HEK293 (cell line): Measurements from ENCODE around the gene SLC45A2.

Experiments
- CTCF ChIA-PET: fragments of 350-600 bp; formaldehyde crosslinking; extraction: SDS; loops from one replicate; lab custom pipeline; 2021; ENCODE audit warnings: antibody characterized with exemption; lab: Yijun Ruan, JAX
- POLR2A ChIA-PET: fragments of 300-600 bp; formaldehyde crosslinking; extraction: SDS; loops from one replicate; lab custom pipeline; 2020; ENCODE audit warnings: antibody characterized with exemption, inconsistent platforms; lab: Yijun Ruan, JAX
- H3K27ac ChIP-seq: fragments of 200-500 bp; sonication (Bioruptor generic); 2 replicates; pipeline ENCODE4 v1.5.1; 2014; ENCODE audit warnings: low read depth, low read length, control low read depth, inconsistent platforms; ENCODE audit errors: extremely low read depth
- H3K36me3 ChIP-seq, 2 experiments: fragments of 200-500 bp in 1 of 2; sonication (Bioruptor generic) in 1 of 2; 1 replicate in 1 of 2; 2 replicates in 1 of 2; pipeline ENCODE4 v1.5.1; 2014 to 2017; ENCODE audit warnings: inconsistent platforms in 2 of 2, low read length in 2 of 2; ENCODE audit not compliant: control insufficient read depth in 2 of 2, insufficient read depth in 1 of 2
- H3K4me1 ChIP-seq: fragments of 200-500 bp; sonication (Bioruptor generic); 2 replicates; pipeline ENCODE4 v1.5.1; 2014; ENCODE audit warnings: mild to moderate bottlenecking, low read length, inconsistent platforms; ENCODE audit not compliant: control insufficient read depth, insufficient read depth
- H3K4me3 ChIP-seq: 2 replicates; pipeline ENCODE4 v1.5.1; 2011; ENCODE audit warnings: low read depth, mild to moderate bottlenecking, control low read depth, low read length, moderate library complexity
- H3K9me3 ChIP-seq: fragments of 200-500 bp; sonication (Bioruptor generic); 2 replicates; pipeline ENCODE4 v1.5.1; 2014; ENCODE audit warnings: low read depth, low read length, inconsistent platforms; ENCODE audit not compliant: control insufficient read depth, insufficient read depth
- BCL11B ChIP-seq: fragments of 450-650 bp; formaldehyde crosslinking; IDR thresholded peaks from 2 replicates; pipeline ENCODE4 v1.5.1; 2016; ENCODE audit warnings: low read depth, missing biosample characterization, missing genetic modification characterization
- HIC1 ChIP-seq: fragments of 450-650 bp; formaldehyde crosslinking; IDR thresholded peaks from 2 replicates; pipeline ENCODE4 v1.5.1; 2016; ENCODE audit warnings: missing biosample characterization, missing genetic modification characterization
- HOXC10 ChIP-seq: sonication (generic); formaldehyde crosslinking; IDR thresholded peaks from 2 replicates; pipeline ENCODE4 v1.8.1; 2023; ENCODE audit warnings: mild to moderate bottlenecking, missing genetic modification reagents
- HOXD13 ChIP-seq: sonication (generic); formaldehyde crosslinking; IDR thresholded peaks from 2 replicates; pipeline ENCODE4 v1.8.0; 2022; ENCODE audit warnings: missing genetic modification reagents, borderline replicate concordance
- KLF1 ChIP-seq: fragments of 450-650 bp; formaldehyde crosslinking; IDR thresholded peaks from 2 replicates; pipeline ENCODE4 v1.5.1; 2016; ENCODE audit warnings: missing biosample characterization, missing genetic modification characterization
- KLF7 ChIP-seq: fragments of 450-650 bp; formaldehyde crosslinking; IDR thresholded peaks from 2 replicates; pipeline ENCODE4 v1.5.1; 2016; ENCODE audit warnings: missing biosample characterization, missing genetic modification characterization, borderline replicate concordance
- MEIS1 ChIP-seq: sonication (generic); formaldehyde crosslinking; IDR thresholded peaks from 2 replicates; pipeline ENCODE4 v1.8.1; 2022; ENCODE audit warnings: missing genetic modification reagents, mild to moderate bottlenecking, borderline replicate concordance
- REPIN1 ChIP-seq: fragments of 450-650 bp; formaldehyde crosslinking; IDR thresholded peaks from 2 replicates; pipeline ENCODE4 v1.5.1; 2017; ENCODE audit warnings: missing biosample characterization, missing genetic modification characterization, low read depth
- SP2 ChIP-seq: fragments of 450-650 bp; formaldehyde crosslinking; IDR thresholded peaks from 2 replicates; pipeline ENCODE4 v1.5.1; 2016; ENCODE audit warnings: missing biosample characterization, missing genetic modification characterization
- ZBTB11 ChIP-seq: fragments of 450-650 bp; formaldehyde crosslinking; conservative IDR thresholded peaks from 2 replicates; pipeline ENCODE4 v1.5.1; 2016; ENCODE audit warnings: low read depth, missing biosample characterization, missing genetic modification characterization
- ZBTB48 ChIP-seq: fragments of 450-650 bp; formaldehyde crosslinking; IDR thresholded peaks from 2 replicates; pipeline ENCODE4 v1.5.1; 2016; ENCODE audit warnings: missing biosample characterization, missing genetic modification characterization
- ZFP3 ChIP-seq: fragments of 450-650 bp; formaldehyde crosslinking; IDR thresholded peaks from 2 replicates; pipeline ENCODE4 v1.5.1; 2016; ENCODE audit warnings: low read depth, missing biosample characterization, missing genetic modification characterization
- ZNF114 ChIP-seq: fragments of 450-650 bp; formaldehyde crosslinking; IDR thresholded peaks from 2 replicates; pipeline ENCODE4 v1.5.0; 2017; ENCODE audit warnings: missing biosample characterization, missing genetic modification characterization
- ZNF140 ChIP-seq: fragments of 450-650 bp; formaldehyde crosslinking; IDR thresholded peaks from 2 replicates; pipeline ENCODE4 v1.5.1; 2016; ENCODE audit warnings: missing biosample characterization, missing genetic modification characterization
- ZNF174 ChIP-seq: fragments of 450-650 bp; formaldehyde crosslinking; IDR thresholded peaks from 2 replicates; pipeline ENCODE4 v1.5.0; 2017; ENCODE audit warnings: missing biosample characterization, mild to moderate bottlenecking, missing genetic modification characterization
- ZNF266 ChIP-seq: fragments of 450-650 bp; formaldehyde crosslinking; IDR thresholded peaks from 2 replicates; pipeline ENCODE4 v1.5.1; 2016; ENCODE audit warnings: missing biosample characterization, missing genetic modification characterization, low read depth
- ZNF335 ChIP-seq: fragments of 450-650 bp; formaldehyde crosslinking; conservative IDR thresholded peaks from 2 replicates; pipeline ENCODE4 v1.5.1; 2016; ENCODE audit warnings: missing biosample characterization, missing genetic modification characterization
- ZNF394 ChIP-seq: fragments of 450-650 bp; formaldehyde crosslinking; IDR thresholded peaks from 2 replicates; pipeline ENCODE4 v1.5.1; 2016; ENCODE audit warnings: missing biosample characterization, missing genetic modification characterization, mild to moderate bottlenecking, moderate library complexity, borderline replicate concordance
- ZNF404 ChIP-seq: fragments of 450-650 bp; formaldehyde crosslinking; IDR thresholded peaks from 2 replicates; pipeline ENCODE4 v1.5.1; 2017; ENCODE audit warnings: missing biosample characterization, missing genetic modification characterization
- ZNF510 ChIP-seq: fragments of 450-650 bp; formaldehyde crosslinking; IDR thresholded peaks from 2 replicates; pipeline ENCODE4 v1.5.1; 2018; ENCODE audit warnings: mild to moderate bottlenecking, missing genetic modification characterization, missing biosample characterization; ENCODE audit not compliant: insufficient replicate concordance
- ZNF544 ChIP-seq: fragments of 450-650 bp; formaldehyde crosslinking; IDR thresholded peaks from 2 replicates; pipeline ENCODE4 v1.5.0; 2017; ENCODE audit warnings: missing biosample characterization, missing genetic modification characterization
- ZNF560 ChIP-seq: fragments of 450-650 bp; formaldehyde crosslinking; IDR thresholded peaks from 2 replicates; pipeline ENCODE4 v1.5.1; 2017; ENCODE audit warnings: missing biosample characterization, missing genetic modification characterization, borderline replicate concordance
- ZNF600 ChIP-seq: fragments of 450-650 bp; formaldehyde crosslinking; IDR thresholded peaks from 2 replicates; pipeline ENCODE4 v1.5.1; 2016; ENCODE audit warnings: missing biosample characterization, missing genetic modification characterization
- ZNF658 ChIP-seq: fragments of 450-650 bp; formaldehyde crosslinking; IDR thresholded peaks from 2 replicates; pipeline ENCODE4; 2016; ENCODE audit warnings: missing biosample characterization, missing genetic modification characterization
- ZNF670 ChIP-seq: fragments of 450-650 bp; formaldehyde crosslinking; IDR thresholded peaks from 2 replicates; pipeline ENCODE4 v1.5.1; 2016; ENCODE audit warnings: missing biosample characterization, missing genetic modification characterization, low read depth
- ZNF704 ChIP-seq: fragments of 450-650 bp; formaldehyde crosslinking; IDR thresholded peaks from 2 replicates; pipeline ENCODE4 v1.5.1; 2016; ENCODE audit warnings: missing biosample characterization, missing genetic modification characterization

Gene SLC45A2

GRCh38 chr5:33944543-33945132 lies 39.9 kb downstream of the SLC45A2 start (continued):
- TF ChIP-seq ZNF335 (no peak), KLF1 (tag by site-specific recombination) (no peak), ZNF510 (tag by site-specific recombination) (no peak), ZNF404 (tag by site-specific recombination) (no peak), REPIN1 (tag by site-specific recombination) (no peak), ZNF140 (tag by site-specific recombination) (no peak), ZNF560 (no peak)
- TF ChIP-seq, all 188 proteins: peak for 0

GRCh38 chr5:33941090-33941489 lies 43.4 kb downstream of the SLC45A2 start:
- TF ChIP-seq SP2 (tag by site-specific recombination) (no peak), HOXD13 (CRISPR knock-in tag) (no peak), ZNF266 (no peak), HOXC10 (CRISPR knock-in tag) (no peak), ZBTB11 (no peak), KLF7 (tag by site-specific recombination) (no peak), MEIS1 (CRISPR knock-in tag) (no peak), ZNF544 (tag by site-specific recombination) (no peak), BCL11B (tag by site-specific recombination) (no peak), ZFP3 (tag by site-specific recombination) (no peak), ZNF600 (tag by site-specific recombination) (no peak), ZNF658 (no peak), ZNF670 (no peak), ZNF704 (tag by site-specific recombination) (no peak)
- POLR2A ChIA-PET, result no interaction called here

GRCh38 chr5:33939556-33940262 lies 44.8 kb downstream of the SLC45A2 start:
- ChIA-PET POLR2A (no interaction called here), CTCF (no interaction called here)
- H3K4me3 ChIP-seq, result no peak overlapping the region
- no peaks in the 10 kb centered on the region for H3K4me1 ChIP-seq
- H3K9me3 ChIP-seq, result no peaks in the 10 kb centered on the region
- no peak overlapping the region for H3K27ac ChIP-seq
- TF ChIP-seq ZBTB48 (tag by site-specific recombination), result no peak
- TF ChIP-seq HOXD13 (CRISPR knock-in tag), result no peak
- TF ChIP-seq HIC1 (tag by site-specific recombination), result no peak
- no peak for TF ChIP-seq ZNF174 (tag by site-specific recombination)
- no peak for TF ChIP-seq ZNF114 (tag by site-specific recombination)
- TF ChIP-seq ZNF394 (tag by site-specific recombination), result no peak
- no peaks in the 10 kb centered on the region for H3K36me3 ChIP-seq

More at GRCh38 chr5:33941090-33941489, 43.4 kb downstream of the SLC45A2 start:
- CTCF ChIA-PET, result no interaction called here
- Histone ChIP-seq H3K4me3 (no peak overlapping the region), H3K27ac (no peak overlapping the region), H3K9me3 (no peaks in the 10 kb centered on the region), H3K36me3 (no peaks in the 10 kb centered on the region), H3K4me1 (no peaks in the 10 kb centered on the region)
